Measurements from ENCODE around the gene CEP95.

The CEP95 gene

GRCh38 chr17:64527914-64528313 lies 21.1 kb downstream of the CEP95 start:
- no peak for DNase-seq

GRCh38 chr17:64529221-64529620 lies 22.4 kb downstream of the CEP95 start:
- DNase-seq, result no peak

GRCh38 chr17:64531955-64532371 lies 25.2 kb downstream of the CEP95 start:
- no peak for DNase-seq

- DNase-seq, result no peak
Observed at GRCh38 chr17:64532409-64532808, 25.6 kb downstream of the CEP95 start.

- DNase-seq, result no peak
Observed at GRCh38 chr17:64533784-64534183, 27.0 kb downstream of the CEP95 start.

- no peak for DNase-seq
Observed at GRCh38 chr17:64534187-64534586, 27.4 kb downstream of the CEP95 start.

- DNase-seq, result no peak
Observed at GRCh38 chr17:64535357-64535756, 28.6 kb downstream of the CEP95 start.

GRCh38 chr17:64536913-64537312 lies 30.1 kb downstream of the CEP95 start:
- DNase-seq, result no peak

- no peak for DNase-seq
Observed at GRCh38 chr17:64537488-64537887, 30.7 kb downstream of the CEP95 start.

GRCh38 chr17:64538508-64539130 lies 31.8 kb downstream of the CEP95 start:
- no peak for DNase-seq

- no peak for DNase-seq
Observed at GRCh38 chr17:64540118-64540776, 33.5 kb downstream of the CEP95 start.

- no peak for DNase-seq
Observed at GRCh38 chr17:64544742-64545141, 38.0 kb downstream of the CEP95 start.

- no peak for DNase-seq
Observed at GRCh38 chr17:64546716-64547115, 39.9 kb downstream of the CEP95 start.

GRCh38 chr17:64547319-64547718 lies 40.5 kb downstream of the CEP95 start:
- no peak for DNase-seq

GRCh38 chr17:64551461-64551860 lies 44.7 kb downstream of the CEP95 start:
- DNase-seq, result no peak

GRCh38 chr17:64554028-64554637 lies 47.4 kb downstream of the CEP95 start:
- DNase-seq, result no peak

GRCh38 chr17:64555281-64555680 lies 48.5 kb downstream of the CEP95 start:
- DNase-seq, result no peak

GRCh38 chr17:64564098-64564497 lies 57.3 kb downstream of the CEP95 start:
- no peak for DNase-seq

- no peak for DNase-seq
Observed at GRCh38 chr17:64565563-64565962, 58.8 kb downstream of the CEP95 start.

GRCh38 chr17:64571746-64572145 lies 65.0 kb downstream of the CEP95 start:
- DNase-seq, result no peak

GRCh38 chr17:64572682-64573154 lies 65.9 kb downstream of the CEP95 start:
- DNase-seq, result no peak

- no peak for DNase-seq
Observed at GRCh38 chr17:64573214-64573613, 66.4 kb downstream of the CEP95 start.

GRCh38 chr17:64574646-64575045 lies 67.9 kb downstream of the CEP95 start:
- DNase-seq, result no peak

- DNase-seq, result no peak
Observed at GRCh38 chr17:64575431-64575830, 68.7 kb downstream of the CEP95 start.
